HG03354 (cell line): ENCODE measurements around the gene KIF16B.
"Not testable (repeated sequence)": the region's sequence is repeated elsewhere in the genome, so short reads cannot be mapped to it uniquely, and the experiment has no call there.

ENCODE experiments used
- ATAC-seq: cut with Tn5 transposase; IDR thresholded peaks from one replicate; pipeline ENCODE4 v1.9.1; 2021; ENCODE audit warnings: mild to moderate bottlenecking; ENCODE audit not compliant: unreplicated experiment, poor library complexity, severe bottlenecking

The KIF16B gene

DNA sequence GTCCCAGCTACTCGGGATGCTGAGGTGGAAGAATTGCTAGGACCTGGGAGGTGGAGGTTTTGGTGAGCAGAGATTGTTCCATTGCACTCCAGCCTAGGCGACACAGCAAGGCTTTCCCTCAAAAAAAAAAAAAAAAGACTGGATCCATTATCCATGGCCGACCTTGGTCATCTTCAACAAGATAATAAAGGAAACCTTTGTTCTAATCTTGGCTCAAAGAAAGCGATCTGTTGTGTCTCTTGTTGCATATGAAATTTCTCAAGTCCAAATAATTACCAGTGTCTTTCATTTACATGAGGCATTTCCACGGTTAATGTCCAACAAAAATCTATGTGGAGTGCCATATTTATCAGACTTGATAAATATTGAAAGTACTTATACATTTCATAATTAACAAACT, 23.7 kb upstream of the KIF16B start:
- no peak for ATAC-seq

- ATAC-seq, result not testable (repeated sequence)
Observed at GRCh38 chr20:16596404-16596803, 23.2 kb upstream of the KIF16B start.

- ATAC-seq, result no peak
Observed at GRCh38 chr20:16595376-16595775, 22.1 kb upstream of the KIF16B start.

- ATAC-seq, result no peak
Observed at GRCh38 chr20:16590041-16590633, 16.9 kb upstream of the KIF16B start.

DNA sequence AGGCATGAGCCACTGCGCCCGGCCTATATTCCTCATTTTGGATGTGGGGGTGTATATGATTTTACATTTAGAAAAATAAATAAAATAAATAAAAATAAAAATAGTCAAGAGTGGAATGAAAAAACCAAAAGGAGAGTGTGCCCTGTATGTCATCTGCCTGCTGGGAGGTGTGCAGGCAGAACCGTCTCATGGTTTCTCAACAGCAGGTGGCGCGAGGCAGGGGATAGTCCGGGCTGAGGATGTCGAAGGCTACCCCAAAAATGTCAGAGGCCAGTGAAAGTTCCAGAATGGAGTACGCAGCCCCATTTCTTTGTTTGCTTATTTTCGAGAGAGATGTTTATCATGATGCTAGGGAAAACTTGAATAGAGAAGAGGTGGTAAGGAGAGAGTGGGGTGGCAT, 16.4 kb upstream of the KIF16B start:
- ATAC-seq, result no peak

DNA sequence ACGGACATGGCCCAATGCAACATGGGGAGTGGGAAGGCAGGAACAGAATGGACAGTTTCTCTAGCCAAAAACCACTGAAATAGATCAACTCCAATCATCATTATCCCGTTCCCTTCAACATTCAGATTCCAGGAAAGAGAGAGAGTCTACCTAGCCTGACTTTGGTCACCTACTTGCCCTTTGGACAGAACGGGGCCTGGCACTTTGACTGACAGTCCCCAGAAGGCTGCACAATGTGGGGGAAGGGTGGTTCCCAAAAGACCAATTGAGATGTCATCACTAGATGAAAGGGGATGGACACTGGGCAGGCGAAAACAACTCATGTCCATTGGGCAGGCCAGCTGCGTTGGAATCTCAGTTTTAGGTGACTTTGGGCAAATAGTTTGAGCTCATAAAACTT, 15.0 kb upstream of the KIF16B start:
- no peak for ATAC-seq

GRCh38 chr20:16587066-16587465, 13.8 kb upstream of the KIF16B start:
- no peak for ATAC-seq

- ATAC-seq, result no peak
Observed at GRCh38 chr20:16583474-16583873, 10.2 kb upstream of the KIF16B start.

- no peak for ATAC-seq
Observed at GRCh38 chr20:16581241-16581640, 8.0 kb upstream of the KIF16B start.

DNA sequence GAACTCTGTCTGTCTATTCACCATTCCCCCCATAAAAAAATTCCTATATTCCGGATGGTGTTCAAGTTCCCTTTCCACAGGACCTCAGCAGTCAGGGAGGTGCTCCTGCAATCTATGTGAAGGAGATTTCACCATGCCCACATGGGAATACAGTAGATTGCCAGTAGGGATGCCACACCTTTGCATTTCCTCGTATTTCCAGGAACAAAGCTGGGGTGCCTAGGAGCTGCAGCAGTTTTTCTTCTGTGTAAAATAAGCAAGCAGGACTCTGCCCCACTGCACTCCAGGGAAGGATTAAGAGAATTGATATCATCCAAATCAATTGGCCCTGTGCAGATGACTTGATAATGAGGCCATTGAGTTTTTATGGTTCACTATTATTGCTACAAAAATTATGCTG, 7.4 kb upstream of the KIF16B start:
- ATAC-seq, result no peak

DNA sequence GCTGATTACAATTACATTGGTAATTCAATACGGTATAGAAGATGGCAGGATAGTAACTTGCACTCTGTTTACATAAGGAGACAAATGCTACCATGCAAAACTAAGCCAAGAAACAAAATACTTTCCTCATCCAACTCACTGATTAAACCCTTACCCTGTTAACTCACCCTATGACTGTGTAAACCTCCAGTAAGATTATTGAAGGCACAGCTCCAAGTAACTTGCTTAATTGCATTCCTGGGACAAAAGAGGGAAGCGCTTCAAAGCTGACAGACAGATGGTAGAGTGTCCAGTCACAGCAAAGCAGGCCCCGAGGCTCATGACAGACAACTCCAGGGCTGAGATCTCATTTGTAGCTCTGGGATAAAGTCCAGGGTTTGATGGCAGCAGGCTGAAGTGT, 6.9 kb upstream of the KIF16B start:
- ATAC-seq, result no peak

DNA sequence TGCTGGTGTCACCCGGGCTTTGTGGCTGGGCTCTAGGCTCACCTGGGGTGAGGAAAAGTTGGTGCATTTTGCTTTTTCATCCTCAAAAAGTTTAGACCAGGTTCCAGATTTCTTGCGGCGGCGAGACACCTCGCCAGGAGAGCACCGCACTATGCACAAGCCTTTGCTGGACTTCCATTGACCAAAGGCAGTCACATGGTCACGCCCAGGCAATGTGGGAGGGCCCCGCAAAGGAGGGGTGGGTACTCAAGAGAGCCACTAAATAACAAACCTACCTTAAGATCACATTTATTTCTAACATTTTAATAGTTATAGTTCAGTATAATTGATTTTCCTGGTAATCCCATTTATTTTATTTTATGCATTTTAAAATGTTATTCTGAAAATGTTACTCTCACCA, 3.0 kb upstream of the KIF16B start:
- no peak for ATAC-seq

DNA sequence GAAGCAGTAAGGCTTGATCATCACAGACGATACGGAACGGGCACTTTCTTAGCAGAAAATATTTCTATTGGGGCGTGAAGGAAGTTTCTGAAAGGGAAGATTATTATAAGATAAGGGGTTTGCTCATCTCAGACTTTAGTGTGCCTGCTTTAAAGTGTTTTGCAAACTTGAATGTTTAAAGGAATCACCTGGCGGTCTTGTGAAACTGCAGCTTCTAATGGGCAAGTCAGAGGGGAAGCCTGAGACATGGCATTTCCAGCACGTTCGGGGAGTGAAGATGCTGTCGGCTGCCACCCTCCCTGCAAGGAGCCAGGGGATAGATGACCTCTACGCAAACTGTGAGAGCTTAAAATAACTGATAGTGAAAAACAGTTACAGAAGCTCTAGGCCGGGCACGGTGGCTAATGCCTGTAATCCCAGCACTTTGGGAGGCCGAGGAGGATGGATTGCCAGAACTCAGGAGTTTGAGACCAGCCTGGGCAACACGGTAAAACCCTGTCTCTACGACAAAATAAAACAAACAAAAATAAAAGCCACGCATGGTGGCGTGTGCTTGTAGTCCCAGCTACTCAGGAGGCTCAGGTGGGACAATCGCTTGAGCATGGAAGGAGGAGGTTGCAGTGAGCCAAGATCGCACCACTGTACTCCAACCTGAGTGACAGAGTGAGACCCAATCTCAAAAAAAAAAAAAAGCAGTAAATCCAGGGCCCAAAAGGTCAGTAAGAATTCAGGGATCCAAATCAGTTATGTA, 2.3 kb upstream of the KIF16B start:
- ATAC-seq, result no peak

DNA sequence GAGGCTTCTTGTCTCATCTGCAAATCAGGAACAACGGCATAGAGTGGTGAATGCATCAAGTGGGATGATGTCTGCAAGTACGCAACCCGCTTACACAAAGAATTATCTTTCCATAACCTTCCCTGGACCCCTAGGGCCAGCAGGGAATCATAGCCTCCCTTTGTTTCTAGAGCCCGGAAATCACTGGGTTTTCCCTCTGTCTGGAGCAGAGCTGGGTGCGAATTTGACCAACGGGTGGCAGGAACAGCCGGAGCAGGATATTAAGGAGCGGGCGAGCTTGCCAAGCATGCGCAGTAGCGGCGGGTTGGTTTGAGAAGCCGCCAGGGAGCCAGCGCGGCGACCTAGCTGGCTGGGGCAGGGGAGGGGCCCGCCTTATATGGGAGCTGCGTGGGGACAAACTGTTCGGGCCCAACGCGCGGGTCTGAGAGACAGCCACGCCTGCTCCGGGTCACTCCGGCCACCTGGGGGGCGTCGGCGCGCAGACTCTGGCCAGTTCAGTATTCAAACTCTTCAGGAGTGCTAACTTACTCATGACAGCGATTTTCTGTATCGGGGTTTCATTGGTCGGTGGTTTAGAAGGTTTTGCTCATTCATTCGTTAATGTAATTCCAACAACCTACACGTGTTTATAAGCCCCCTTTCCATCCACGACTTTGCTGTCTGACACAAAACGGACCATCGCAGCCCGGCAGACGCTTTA, 1.6 kb upstream of the KIF16B start:
- ATAC-seq, result peak; percentile 69

DNA sequence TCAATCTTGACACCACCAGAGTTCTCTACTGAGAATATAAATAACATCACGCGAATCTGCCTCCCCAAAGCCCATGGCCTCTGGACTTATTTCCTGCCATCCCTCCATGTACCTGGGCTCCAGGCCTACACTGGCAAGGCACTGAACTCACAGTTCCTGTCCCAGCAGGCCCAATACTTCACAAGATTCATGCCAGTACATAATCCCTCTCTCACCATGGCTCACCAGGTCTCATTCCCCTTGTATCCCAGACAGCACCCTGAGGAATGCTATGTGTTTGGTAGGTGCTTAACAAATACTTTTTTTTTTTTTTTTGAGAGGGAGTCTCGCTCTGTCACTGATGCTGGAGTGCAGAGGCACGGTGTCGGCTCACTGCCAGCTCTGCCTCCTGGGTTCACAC, 1.9 kb downstream of the KIF16B start:
- ATAC-seq, result no peak

DNA sequence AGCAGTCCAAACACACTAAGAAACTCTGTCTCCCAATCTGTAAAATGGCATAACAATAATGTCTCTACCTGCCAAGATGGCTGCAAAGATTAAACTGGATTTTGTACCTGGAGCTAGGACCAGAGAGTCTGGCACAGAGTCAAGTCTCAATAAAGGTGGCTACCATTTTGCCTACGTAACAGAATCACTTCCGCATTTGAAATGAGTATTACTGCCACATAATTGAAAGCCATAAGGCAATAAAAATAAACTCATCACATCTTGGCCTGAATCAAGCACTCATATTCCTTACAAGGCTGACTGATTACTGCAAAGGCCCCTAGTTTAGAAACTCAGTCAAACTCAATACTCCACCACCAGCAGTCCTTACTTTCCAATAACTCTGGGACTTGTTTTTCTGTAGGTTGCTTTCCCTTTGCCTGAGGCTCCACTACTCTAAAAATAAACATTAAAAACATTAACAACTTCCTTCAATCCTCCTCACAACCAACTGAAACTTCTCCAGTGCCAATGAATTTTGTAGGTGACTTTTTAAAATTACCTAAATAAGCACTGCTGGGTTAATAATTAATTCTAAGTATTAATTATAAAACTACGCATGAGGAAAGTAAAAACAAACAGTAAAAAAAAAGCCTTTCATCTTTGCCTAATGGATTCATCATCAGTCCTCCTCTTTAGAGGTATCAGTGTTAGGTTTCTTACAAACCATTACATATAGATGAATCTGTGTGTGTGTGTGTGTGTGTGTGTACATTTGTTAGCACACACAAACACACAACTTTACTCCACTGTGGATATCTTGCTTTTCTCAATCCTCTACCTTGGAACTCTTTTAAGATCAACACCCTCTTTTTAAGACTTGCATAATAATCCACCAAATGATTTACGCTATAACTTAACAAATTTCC, 3.7 kb downstream of the KIF16B start:
- no peak for ATAC-seq

DNA sequence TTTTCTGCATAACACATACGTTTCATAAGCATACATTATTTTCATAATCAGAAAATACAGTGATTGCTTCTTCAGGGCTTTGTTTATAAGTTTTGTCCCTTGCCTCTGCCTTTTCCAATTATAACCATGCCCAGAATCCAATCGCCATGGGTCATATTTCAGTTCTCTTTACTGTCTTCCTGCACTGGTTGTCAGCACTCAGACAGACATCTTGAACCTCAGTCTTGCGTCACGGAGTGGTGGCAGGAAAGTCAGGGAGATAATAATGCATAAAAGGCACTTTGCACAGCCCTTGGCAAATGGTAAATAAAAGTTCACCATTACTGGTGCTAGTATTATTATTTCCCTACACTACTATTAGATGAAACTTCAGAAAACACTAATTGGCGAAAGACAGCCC, 7.2 kb downstream of the KIF16B start:
- ATAC-seq, result no peak

DNA sequence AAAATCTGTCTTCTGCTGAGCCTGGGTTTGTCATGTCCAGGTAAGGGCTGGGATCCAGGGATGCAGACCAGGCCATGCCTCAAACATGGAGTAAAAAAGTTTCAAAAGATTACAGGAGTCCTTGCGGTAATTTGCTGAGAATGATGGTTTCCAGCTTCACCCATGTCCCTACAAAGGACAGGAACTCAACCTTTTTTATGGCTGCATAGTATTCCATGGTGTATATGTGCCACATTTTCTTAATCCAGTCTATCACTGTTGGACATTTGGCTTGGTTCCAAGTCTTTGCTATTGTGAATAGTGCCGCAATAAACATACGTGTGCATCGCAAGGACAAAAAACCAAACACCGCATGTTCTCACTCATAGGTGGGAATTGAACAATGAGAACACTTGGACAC, 9.2 kb downstream of the KIF16B start:
- ATAC-seq, result not testable (repeated sequence)

DNA sequence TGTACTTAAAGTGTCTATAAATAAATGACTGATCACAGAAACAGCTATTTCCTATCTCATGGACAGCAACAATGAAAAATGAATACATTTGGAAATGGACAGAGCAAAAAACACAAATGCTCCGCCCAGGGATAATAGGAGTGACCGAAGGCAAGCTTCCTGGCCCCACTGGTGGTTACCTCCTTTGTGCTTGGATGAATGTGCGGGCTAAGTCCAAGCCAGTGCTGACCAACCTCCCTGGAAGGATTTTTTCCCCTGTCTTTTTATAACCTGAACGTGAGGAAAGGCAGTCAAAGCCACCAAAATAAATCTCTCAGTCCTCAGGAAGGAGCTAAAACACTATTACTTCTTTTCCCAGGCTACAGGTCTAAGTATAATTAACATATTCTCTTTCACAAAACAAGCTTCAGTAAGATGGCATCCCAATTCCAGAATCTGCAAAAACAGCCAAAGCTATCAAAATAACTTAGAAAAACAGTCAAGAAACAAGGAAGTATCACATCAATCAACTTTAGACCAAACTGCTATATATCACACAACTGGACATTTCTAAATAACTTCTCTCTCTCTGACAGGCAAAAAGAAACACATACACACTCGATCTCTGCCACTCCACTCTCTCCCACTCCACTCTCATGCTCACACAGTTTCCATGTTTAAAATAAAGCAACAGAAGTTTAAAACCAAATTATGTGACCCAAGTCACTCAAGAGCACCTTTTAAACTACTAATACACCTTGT, 10.0 kb downstream of the KIF16B start:
- ATAC-seq, result no peak
